CD4-positive, alpha-beta T cell treated with Interleukin-10 for 1 hour (primary cell): Measurements from ENCODE around the gene CYB5R3.

ENCODE experiments used
- DNase-seq: peaks from one replicate; pipeline ENCODE4 v3.0.0-alpha.2; 2020

Gene CYB5R3

DNA sequence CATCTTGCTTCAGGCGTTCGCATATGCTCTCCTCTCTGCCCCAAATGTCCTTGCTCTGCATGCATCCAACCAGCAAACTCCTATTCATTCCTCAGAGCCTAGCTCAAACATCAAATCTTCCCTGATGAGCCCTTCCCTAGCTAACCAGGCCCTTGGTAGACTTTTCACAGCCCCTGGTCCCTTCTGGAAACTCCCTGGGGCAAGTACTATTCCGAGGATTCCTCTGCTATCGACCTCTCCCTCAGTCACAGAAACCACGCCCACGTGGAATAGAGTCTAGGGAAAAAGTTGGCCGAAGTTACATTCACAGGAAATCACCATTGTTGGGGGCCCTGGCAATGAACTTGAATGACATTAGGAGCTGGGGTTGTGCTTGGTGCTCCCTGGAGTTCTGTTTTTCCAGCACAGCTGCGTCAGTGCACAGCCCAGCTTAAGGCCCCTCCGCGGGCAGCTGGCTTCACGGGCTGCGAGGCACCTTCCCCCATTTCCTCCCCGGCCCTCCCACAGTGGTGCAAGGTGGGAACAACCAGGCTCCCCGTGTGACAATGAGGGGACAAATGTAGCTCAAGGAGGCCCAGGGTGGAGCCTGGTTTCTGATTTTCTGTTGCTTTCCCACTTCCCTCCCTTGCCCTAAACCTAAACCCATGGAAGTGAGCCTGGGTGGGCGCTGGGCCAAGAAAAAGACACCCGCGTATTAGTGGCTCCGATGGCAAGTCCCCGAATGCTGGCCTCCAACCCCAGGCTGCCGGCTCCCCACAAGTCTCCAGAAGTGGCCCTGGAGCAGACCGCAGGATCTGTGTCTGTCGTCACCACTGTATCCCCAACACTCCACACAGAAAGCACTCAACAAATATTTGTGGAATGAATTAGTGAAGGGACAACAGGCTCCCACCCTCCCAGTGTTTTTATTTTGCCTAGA, 4.5 kb downstream of the CYB5R3 start:
- DNase-seq, result no peak

DNA sequence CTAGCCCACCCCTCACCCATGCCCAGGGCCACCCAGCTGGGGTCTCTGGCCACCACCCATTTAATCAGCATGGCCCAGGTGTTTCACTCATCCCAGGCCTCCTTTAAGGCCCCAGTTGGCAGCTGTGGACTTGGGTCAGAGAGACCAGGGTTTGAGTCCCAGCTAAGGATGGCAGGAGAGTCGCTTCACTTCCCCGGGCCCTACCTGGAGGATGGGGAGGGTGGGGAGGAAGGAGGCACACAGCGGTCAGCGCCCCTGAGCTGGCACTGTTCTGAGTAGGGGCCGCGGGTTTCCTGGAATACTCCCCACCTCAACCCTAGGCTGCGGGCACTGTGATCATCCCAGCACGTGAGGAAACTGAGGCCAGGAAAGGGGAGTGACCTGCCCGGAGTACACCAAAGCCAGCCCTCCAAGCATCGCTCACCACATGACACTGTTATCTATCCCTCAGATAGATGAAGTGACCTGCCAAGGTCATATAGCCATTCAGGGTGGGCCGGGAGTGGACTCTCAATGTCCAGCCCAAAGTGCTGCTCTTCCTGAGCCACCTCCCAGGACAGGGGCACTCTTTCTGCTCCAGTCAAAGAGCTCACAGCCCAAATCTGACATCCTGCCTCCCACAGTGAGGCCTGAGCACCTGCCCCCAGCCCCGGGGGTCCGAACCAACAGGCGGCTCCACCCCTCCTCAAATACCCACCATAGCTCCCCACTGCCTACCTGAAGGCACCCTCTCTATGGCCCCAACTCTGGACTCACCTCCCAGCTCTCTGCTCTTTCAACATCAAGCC, 5.4 kb downstream of the CYB5R3 start:
- no peak for DNase-seq

DNA sequence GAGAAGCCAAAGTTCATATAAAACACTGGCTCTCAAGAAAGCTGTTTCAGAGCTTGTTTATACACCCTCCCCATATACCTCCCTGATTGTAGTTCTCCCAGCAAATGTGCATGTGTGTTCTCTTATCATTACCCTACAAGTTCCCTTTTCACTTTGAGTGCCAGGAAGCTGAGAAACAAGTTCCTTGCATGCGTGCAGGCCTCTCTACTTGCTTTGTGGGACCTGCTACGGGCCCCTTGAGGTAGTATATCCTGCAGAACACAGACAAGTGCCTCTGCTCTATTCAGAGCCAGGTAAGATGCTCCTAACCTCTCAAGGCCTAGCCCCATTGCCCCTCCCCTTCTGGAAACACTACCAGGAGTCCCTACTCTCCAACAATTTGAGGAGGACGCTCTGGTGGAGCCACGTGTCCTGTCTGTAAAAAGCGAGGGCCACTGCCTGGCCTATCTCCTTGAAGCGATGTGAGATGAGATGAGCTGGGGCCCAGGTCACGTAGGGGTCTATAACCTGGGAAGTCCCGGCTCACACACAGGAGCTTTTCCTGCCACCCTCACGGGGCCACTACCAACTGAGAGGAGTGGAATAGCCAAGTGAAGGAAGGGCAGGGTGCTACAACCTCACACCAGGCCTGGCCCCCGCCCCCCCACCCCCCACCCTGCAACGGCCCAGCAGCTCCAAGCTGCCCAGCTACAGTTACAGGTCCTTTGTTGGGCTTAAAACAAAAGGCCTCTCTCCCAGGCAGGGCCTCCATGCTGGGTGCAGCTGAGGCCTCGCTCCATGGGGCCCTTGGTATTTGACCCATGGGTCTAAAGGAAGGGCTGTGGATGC, 6.2 kb downstream of the CYB5R3 start:
- DNase-seq, result no peak

DNA sequence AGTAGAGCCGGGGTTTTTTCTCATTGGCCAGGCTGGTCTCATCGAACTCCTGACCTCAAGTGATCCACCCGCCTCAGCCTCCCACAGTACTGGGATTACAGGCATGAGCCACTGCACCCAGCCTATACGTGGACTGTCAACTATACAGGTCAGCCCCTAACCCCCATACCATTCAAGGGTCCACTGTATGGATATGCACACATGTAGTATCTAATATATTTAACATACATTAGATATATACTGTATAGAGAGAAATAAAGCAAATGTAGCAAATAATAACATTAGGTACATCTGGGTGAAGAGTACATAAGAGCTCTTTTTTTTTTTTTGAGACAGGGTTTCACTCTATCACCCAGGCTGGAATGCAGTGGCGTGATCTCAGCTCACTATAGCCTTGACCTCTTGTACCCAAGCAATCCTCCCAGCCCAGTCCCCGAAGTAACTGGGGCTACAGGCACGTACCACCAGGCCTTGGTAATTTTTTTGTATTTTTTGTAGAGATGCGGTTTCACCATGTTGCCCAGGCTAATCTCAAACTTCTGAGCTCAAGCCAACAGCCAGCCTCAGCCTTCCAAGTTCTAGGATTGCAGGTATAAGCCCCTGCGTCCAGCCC, 7.3 kb downstream of the CYB5R3 start:
- no peak for DNase-seq

DNA sequence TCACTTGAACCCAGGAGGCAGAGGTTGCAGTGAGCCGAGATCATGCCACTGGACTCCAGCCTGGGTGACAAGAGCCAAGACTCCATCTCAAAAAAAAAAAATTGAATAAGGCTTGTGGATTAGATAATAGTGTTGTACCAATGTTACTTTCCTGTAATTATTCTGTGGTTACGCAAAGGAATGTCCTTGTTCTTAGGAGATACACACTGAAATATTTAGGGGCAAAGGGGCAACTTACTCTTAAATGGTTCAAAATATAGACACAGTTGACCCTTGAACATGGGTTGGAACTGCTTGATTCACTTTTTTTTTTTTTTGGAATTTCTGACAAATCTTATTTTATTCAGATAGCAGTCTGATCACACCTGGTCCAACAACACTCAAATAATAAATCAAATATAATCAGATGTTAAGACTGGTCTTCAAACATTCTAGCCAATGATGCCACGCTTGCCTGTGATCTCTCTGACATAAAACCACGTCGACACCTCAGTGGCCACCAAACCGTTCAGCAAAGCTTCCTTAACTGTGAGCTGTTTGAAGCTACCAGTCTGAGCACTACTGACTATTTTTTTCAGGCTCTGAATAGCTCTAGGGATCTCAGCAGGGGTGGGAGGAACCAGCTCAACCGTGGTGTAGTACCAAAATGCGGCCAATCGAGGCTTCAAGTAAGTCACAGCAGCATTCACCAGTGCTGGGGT, 9.5 kb downstream of the CYB5R3 start:
- no peak for DNase-seq

DNA sequence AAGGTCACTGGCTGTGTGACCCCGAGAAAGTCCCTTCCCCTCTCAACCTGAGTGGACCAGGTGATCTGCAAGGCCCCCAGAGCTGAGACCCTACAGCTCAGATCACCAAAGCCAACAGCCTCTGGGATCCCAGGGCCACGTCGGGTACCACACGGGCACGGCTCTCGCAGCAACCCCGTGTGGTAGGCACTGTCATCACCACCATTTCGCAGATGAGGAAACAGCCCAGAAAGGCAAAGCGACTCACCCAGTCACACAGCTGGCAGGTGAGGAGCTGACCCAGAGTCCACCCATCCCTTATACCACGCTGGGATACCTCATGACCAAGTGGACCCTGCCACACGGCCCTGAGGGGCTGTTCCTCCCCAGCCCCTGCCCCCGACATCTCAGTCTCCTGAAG, 11.6 kb downstream of the CYB5R3 start:
- no peak for DNase-seq

DNA sequence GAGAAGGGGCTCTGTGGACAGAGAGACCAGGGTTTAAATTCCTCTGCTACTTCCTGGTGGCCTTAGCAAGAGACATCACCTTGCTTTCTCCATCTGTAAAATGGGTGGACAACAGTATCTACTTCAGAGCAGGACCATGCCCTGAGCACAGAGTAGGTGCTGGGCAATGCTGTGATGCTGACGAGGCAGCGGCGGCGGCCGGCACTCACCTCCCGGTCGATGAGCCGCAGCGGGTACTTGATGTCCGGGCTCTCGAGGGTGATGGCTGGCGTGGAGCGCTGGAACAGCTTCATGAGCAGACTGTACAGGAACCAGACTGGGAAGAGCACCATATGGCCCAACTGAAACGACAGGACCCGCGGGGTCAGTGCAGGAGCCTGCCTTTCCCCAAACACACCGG, 12.7 kb downstream of the CYB5R3 start:
- no peak for DNase-seq

DNA sequence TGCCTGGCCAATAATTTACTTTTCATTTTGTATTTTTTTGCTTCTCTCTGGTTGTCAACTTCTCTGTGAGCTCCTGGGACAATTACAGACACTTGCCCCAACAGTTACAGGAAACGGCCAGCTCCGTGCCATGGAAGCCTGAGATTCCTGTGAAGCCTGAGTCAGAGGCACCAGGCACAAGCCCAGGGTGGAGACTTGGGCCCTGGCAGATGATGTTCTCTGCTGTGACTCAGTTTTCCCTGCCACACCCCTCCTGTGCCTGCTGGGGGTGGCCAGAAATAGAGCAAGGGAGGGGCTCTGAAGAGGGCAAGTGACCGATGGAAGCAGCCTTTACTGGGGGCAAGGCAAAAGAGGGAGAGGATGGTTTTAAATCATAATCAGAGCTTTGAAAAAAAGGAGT, 13.7 kb downstream of the CYB5R3 start:
- DNase-seq, result no peak

DNA sequence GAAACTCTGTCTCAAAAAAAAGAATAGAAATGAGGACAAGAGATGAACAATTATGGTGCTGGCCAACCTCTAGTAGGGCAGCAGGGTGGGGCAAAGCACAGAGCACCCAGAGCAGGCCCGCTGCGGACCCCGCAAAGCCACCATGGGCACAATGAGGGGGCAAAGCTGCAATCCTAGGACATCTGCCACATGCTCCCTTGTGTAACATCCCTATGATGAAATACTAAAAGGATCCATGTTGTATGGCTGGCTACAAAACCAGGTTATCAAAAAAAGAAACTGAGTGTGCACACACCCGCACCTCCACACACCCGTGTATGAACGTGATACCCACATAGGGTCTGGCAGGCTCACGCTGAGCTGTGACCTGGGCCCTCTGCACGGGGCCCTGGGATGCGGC, 16.2 kb downstream of the CYB5R3 start:
- DNase-seq, result no peak

DNA sequence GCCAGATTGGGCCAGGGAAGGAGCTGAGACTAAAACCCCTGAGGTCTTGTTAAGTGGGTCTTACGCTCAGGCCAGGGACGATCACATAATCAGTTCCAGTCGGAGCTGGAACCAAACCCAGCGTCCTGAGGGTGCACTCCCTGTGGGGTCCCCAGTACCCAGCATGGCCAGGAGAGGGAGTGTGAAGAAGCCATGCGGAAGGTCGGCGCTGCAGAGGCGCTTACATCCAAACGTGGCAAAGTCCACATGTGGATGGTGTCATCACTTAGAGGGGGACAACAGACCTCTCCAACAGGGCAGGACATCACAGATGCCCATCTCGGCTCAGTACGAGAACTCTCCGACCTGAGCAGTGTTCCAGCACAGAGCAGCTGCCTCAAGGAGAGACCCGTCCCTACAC, 17.1 kb downstream of the CYB5R3 start:
- DNase-seq, result no peak

DNA sequence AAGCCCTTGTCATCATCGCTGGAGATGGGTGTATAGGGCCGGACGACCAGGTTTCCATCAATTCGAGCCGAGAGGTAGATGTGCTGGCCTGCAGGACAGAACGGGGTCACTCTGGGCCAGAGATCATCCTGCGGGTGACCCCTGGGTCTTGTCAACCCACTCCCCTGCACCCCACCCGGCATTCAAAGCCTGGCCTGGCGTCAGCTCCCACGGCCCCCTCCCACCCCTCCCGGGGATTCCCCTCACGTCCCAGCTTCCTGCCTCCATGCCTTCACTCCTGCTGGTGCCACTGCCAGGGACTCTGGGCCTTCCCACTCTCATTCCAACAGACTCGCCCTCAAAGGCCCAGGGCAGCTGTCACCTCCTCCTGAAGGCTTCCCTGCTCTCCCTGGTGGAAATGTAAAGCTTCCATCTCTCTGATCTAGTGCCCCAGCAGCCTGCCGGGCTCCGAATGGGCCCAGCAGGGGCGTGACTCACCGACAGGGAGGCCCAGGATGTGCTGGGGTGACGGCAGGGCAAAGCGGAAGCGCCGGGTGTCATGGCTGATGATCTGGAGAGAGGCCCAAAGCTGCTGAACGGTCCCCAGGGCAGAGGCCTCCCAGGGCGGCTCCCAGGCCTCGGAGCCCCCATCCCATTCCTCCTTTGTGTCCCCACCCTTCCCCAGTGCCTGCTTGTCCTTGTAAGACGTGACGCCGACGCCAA, 18.1 kb downstream of the CYB5R3 start:
- no peak for DNase-seq

DNA sequence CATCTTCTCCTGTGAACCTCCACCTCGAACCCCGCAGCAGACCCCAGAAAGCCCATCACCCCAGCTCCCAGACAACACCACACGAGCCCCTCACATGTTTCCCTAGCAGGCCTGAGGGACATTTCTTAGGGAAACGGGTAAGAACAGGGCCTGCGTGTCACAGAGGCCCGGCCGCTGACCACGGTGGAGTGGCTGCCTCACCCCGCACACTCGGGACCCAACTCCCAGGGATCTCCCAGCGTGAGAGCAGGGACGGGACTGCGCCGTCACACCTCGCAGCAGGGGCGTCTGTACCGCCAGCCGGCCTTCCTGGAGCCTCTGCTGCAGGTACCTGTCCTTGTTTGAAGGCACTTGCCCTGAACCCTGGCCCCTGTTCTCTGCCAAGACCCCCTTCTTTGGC, 19.0 kb downstream of the CYB5R3 start:
- DNase-seq, result no peak

DNA sequence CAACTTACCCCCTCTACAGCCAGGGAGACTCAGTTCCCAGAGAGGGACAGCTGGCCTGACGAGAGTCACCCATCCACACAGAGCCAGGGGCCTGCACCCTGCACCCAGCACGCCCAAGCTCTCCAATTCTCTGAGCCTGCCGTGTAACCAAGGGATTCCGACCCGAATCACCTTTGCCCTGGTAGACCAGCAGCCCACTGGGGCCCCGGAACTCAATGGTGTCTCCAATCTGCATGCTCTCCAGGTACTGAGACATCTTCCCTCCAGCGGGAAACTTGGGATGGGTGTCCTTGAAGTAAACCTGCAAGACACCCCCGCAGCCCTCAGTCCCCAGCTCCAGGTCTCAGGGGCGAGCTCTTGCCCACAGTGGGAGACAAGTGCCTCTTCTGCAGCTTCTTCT, 21.2 kb downstream of the CYB5R3 start:
- no peak for DNase-seq

DNA sequence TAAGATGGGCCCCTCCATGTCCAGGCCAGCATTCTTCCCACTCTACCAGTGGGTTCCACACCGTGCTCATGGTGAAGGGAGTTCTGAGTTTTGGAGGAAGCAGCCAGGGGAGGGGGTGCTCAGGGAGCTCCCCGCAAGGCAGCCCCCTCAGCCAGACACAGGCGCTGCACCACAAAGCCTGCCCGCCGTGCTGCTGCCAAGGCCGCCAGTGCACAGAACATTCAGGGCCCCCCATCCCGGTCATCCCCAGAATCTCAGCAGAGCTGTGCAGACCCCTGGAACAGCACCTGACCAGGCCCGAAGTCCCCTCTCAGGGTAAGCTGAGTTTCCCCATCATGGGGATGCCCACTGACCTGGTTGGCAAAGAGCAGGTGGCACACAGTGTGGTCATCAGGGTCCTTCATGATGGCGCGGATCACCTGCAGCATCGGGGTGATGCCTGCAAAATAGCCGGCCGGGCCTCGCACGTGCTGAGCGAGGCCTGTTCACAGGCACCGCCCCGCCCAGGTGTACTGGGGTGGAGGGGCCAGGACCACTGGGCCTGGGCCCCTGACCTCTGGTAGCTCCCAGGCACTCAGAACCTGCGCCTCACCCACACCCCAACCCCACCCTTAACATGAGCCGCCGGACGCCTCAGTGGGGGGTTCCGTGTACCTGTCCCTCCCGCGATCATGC, 22.1 kb downstream of the CYB5R3 start:
- DNase-seq, result no peak

DNA sequence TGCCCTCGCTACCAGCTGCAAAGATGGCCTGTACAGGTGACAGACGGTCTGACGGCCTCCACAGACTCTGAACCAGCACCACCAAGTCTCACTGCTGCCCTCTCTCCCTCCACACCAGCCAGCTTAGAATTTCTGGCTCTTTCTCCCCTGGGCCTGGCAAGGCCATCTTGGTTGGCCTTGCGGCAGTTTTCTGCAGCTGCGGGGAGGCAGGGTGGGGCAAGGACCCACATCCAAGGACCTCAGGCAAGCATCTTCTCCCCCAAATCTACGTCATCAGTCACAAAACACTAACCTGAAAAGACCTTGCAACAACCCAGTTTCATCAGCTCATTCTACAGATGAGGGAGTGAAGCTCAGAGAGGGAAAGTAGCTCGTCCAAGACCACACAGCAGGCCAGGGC, 22.8 kb downstream of the CYB5R3 start:
- DNase-seq, result no peak

DNA sequence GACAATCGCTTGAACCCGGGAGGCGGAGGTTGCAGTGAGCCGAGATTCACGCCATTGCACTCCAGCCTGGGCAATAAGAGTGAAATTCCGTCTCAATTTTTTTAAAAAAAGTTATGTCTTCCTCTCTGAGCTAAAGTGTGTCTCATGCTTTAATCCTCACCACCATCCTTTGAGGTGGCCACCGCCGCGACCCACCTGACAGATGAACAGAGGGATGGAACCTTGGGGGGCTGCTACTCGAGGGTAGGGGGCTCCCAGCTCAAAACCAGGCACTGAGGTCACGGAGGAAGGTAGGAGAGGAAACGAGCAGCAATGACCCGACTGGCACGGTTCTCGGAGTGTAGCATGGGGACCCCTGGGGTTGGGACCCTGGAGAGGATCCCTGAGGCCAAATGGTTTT, 23.8 kb downstream of the CYB5R3 start:
- DNase-seq, result no peak

DNA sequence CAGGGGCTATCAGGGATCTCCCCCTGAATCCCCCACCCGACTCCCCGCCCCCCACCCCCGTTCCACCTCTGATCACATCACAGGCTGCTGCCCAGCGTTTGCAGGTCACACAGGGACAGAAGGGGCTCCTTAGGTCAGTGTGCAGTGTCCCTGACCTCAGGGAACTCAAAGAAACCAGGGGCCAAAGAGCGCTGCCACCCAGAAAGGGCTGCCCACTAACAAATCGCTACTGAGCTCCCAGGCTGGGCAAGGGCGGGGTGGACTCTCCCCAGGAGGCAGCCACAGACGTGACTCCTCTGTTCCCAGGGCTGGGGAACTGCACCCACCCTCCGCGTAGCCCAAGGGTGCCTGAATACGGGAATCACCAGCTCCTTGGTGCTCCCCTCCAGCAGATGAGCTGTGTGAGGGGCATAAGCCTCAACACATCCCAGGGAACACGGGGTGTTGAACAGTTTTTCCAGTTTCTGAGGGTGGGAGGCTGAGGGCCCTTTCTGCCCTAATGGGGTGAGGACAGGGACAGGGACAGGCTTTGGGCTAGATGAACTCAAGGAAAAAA, 24.6 kb downstream of the CYB5R3 start:
- no peak for DNase-seq

DNA sequence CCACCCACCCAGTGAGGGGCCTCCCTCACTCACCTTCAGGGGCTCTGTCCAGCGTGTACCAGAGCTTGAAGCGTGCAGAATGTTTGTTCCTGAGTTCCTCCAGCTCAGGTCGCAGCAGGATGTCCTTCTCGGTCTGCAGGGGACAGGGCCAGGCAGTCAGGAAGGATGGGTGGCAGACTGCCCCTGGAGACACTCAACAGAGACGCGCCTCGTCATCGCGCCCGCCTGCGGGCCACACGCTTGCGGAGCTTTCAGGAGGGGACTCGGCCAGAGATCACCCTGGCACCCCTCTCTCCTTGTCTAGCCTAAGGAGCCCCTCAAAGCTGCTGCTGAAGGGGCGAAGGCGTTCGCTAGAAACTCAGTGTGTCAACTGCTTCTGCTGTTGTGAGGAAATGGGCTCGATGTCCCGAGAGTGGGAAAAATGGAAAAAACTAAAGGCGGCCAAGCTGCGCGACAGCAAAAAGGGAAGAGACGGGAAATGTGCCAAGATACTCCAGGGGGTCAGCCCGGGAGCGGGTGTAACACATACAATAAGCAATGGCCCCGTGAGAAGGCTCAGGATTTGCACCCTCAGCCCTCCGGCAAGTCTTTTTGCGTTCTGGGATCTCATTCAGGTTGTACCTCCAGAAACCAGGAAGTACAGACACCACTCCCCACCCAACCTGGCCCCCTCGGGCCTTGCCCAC, 25.3 kb downstream of the CYB5R3 start:
- DNase-seq, result no peak

DNA sequence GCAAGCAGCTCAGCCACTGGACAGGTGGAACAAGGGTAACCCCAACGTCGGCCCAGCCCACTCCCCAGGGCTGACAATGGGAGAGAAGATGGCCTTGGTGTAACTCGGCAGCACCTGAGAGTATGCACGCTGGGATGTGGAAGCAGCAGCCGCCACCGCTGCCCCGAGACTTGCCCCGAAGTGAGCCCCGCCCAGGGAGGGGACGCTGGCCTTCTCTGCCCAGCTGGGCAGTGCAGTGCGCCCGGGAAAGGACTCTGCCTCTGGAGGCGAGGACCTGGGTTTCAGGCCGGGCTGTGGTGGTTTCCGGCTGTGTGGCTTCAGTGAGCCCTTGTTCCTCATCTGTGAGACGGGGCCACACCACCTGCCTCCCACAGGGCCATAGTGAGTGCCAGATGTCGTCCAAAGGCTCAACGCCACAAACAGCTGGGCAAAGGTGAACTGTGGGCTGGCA, 25.9 kb downstream of the CYB5R3 start:
- no peak for DNase-seq
